Measurements from ENCODE around the gene PCDHGC4. TPM values are rescaled to one million over a fixed set of nuclear protein-coding genes. Genes with fewer than 3 reads are reported as not detected.

The PCDHGC4 gene
- total RNA-seq, 3 donors from 2014 or later, result 0.75 to 2.6 (median 1.6) TPM

DNA sequence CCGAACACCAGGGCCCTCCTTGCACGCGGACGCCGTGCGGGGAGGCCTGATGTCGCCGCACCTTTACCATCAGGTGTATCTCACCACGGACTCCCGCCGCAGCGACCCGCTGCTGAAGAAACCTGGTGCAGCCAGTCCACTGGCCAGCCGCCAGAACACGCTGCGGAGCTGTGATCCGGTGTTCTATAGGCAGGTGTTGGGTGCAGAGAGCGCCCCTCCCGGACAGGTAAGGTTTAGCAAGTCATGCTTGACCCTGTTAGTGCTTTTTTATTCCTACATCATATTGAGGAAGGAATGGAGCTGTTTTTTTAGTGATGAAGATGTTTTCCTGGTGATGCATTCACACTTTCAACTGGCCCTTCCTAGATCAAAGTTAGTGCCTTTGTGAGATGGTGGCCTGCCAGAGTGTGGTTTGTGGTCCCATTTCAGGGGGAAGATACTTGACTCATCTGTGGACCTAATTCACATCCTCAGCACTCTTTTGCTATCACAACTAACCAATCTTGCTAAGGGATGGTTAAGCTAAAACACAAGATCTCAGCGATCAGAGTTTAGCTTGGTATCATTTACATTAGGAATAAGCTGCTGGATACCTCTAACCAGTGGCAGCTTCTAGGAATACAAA lies 6.4 kb upstream of the PCDHGC4 start:
- Histone ChIP-seq H3K36me3 (ENCODE audit: low read depth) (no peaks in the 10 kb centered on the region), H3K4me3 (no peak overlapping the region), H3K4me1 (ENCODE audit: low read depth) (peaks cover 10% of the 10 kb centered on the region), H3K9me3 (no peaks in the 10 kb centered on the region)
- ATAC-seq (peak; percentile 75), DNase-seq (peak; percentile 88 to 92 (median 90))
- TF ChIP-seq, protein P1, sequence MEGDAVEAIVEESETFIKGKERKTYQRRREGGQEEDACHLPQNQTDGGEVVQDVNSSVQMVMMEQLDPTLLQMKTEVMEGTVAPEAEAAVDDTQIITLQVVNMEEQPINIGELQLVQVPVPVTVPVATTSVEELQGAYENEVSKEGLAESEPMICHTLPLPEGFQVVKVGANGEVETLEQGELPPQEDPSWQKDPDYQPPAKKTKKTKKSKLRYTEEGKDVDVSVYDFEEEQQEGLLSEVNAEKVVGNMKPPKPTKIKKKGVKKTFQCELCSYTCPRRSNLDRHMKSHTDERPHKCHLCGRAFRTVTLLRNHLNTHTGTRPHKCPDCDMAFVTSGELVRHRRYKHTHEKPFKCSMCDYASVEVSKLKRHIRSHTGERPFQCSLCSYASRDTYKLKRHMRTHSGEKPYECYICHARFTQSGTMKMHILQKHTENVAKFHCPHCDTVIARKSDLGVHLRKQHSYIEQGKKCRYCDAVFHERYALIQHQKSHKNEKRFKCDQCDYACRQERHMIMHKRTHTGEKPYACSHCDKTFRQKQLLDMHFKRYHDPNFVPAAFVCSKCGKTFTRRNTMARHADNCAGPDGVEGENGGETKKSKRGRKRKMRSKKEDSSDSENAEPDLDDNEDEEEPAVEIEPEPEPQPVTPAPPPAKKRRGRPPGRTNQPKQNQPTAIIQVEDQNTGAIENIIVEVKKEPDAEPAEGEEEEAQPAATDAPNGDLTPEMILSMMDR (IDR thresholded peaks at IDR 0.05), result peak; percentile 42
- intact Hi-C loops (cut with DNase I, micrococcal nuclease), result no loop called here

DNA sequence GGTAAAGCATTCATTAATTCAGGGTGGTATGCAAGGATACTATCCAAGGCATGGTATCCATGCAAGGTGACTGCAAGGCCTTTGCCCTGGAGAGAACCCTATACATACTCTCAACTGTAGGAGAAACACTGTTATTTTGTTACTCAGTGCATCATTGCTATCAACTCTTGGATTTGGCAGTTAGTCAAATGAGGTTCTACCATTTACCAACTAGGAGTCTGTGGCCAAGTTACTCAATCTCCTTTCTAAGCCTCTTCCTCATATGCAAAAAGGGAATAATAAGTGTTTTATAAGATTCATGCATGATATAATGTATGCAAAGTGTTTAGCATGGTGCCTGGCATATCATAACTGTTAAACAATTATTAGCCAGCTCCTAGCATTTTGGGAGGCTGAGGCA lies 5.1 kb upstream of the PCDHGC4 start:
- H3K4me3 ChIP-seq, result no peak overlapping the region
- no peaks in the 10 kb centered on the region for H3K36me3 ChIP-seq (ENCODE audit: low read depth)
- no peaks in the 10 kb centered on the region for H3K9me3 ChIP-seq
- no peak for DNase-seq
- ATAC-seq, result no peak
- TF ChIP-seq, protein P1 (IDR thresholded peaks at IDR 0.05), result no peak
- intact Hi-C loops (cut with DNase I, micrococcal nuclease), result no loop called here
- peaks cover 12% of the 10 kb centered on the region for H3K4me1 ChIP-seq (ENCODE audit: low read depth)

DNA sequence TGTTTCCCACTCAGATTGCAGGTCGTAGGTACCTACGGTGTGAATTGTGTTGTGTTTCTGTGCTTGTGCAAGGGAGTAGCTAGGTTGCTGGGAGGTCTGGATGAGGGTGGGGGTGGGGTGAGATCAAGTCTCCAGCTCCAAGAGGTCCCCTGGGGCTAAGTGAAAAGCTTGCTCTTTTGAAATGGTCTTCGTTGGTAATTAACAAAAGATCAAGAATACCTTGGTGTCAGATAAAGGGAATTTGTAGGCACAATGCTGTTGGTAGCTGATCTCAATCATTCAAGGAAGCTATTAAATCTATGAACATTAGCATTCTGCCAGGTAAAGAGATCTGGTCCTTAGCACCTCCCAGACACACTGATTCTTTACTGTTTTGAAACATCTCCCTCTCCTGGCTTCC lies 928 bp upstream of the PCDHGC4 start:
- Histone ChIP-seq H3K4me1 (ENCODE audit: low read depth) (peaks cover 10% of the 10 kb centered on the region), H3K4me3 (no peak overlapping the region), H3K36me3 (ENCODE audit: low read depth) (no peaks in the 10 kb centered on the region), H3K9me3 (no peaks in the 10 kb centered on the region)
- TF ChIP-seq, protein P1 (IDR thresholded peaks at IDR 0.05), result no peak
- no peak for ATAC-seq
- no peak for DNase-seq
- intact Hi-C loops (cut with DNase I, micrococcal nuclease), result no loop called here

DNA sequence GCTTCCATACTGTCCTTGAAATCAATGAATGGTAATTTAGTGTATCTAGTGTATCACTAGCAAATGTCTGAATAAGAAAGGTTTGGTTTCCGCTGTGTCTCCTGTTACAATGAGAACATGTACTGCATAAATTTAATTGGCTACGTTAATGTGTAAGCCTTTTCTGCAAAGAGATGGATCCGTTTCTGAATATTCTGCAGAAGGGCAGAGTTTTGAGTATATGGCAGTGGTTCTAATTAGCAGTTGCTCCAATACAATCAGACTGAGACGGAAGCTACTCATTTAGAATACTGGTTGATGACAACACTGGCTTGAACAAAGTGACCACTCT lies 555 bp upstream of the PCDHGC4 start:
- Histone ChIP-seq H3K9me3 (no peaks in the 10 kb centered on the region), H3K4me3 (no peak overlapping the region), H3K36me3 (ENCODE audit: low read depth) (no peaks in the 10 kb centered on the region), H3K4me1 (ENCODE audit: low read depth) (peaks cover 10% of the 10 kb centered on the region)
- no peak for DNase-seq
- intact Hi-C loops (cut with DNase I, micrococcal nuclease), result no loop called here
- ATAC-seq, result no peak
- TF ChIP-seq, protein P1 (IDR thresholded peaks at IDR 0.05), result no peak

DNA sequence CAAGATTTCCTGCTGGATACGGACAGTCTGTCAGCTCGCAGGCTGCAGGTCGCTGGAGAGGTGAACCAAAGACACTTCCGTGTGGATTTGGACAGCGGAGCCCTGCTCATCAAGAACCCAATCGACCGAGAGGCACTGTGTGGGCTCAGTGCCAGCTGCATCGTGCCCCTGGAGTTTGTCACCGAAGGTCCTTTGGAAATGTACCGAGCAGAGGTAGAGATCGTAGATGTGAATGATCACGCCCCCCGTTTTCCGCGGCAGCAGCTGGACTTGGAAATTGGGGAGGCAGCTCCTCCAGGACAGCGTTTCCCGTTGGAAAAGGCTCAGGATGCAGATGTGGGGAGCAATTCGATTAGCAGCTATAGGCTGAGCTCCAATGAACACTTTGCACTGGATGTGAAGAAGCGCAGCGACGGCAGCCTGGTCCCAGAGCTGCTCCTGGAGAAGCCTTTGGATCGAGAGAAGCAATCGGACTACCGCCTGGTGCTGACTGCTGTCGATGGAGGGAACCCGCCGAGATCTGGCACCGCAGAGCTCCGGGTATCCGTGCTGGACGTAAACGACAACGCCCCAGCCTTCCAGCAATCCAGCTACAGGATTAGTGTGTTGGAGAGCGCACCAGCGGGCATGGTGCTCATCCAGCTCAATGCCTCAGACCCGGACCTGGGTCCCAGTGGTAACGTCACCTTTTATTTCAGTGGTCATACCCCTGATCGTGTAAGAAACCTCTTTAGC lies 658 bp downstream of the PCDHGC4 start:
- intact Hi-C loops (cut with DNase I, micrococcal nuclease), result no loop called here
- ATAC-seq (peak; percentile 21), DNase-seq (no peak)
- Histone ChIP-seq H3K9me3 (no peaks in the 10 kb centered on the region), H3K4me3 (no peak overlapping the region), H3K36me3 (ENCODE audit: low read depth) (no peaks in the 10 kb centered on the region), H3K4me1 (ENCODE audit: low read depth) (peaks cover 8% of the 10 kb centered on the region)
- TF ChIP-seq, protein P1 (IDR thresholded peaks at IDR 0.05), result no peak

All from mucosa of descending colon (tissue), 3 donors.